Mucosa of descending colon (tissue), 3 donors: ENCODE data around the gene MRPL58. TPM values are rescaled to one million over a fixed set of nuclear protein-coding genes. Genes with fewer than 3 reads are reported as not detected.

ENCODE experiments used
- ATAC-seq: fragments of 200-7000 bp; cut with Tn5 transposase; one replicate; pipeline ENCODE4 v1.9.1; 2020; ENCODE audit warnings: mild to moderate bottlenecking, moderate library complexity
- DNase-seq, 3 donors: peaks; one replicate each; pipeline ENCODE4 v3.0.0-alpha.2; 2020
- H3K36me3 ChIP-seq: fragments of 200-600 bp; one replicate; pipeline ENCODE4 v1.8.0; 2021; ENCODE audit warnings: low read depth, mild to moderate bottlenecking
- H3K4me1 ChIP-seq: fragments of 200-600 bp; one replicate; pipeline ENCODE4 v1.8.0; 2021; ENCODE audit warnings: low read depth, mild to moderate bottlenecking
- H3K4me3 ChIP-seq: fragments of 200-600 bp; one replicate; pipeline ENCODE4 v1.8.0; 2021; ENCODE audit warnings: mild to moderate bottlenecking
- H3K9me3 ChIP-seq: fragments of 200-600 bp; one replicate; pipeline ENCODE4 v1.8.0; 2021; ENCODE audit warnings: mild to moderate bottlenecking
- intact Hi-C, 2 donors: fragments of 100-400 bp; cut with DNase I in 1 of 2; cut with micrococcal nuclease in 1 of 2; formaldehyde crosslinking; loops; one replicate each; pipeline versions ENCODE4 v1.11.0 to v1.11.1; 2022; cut with DNase I, micrococcal nuclease
- total RNA-seq, 3 donors: library from RNA; stranded (reverse); fragmentation: NEBNext Ultra II Directional in 2 of 3; extraction: Animal tissue kit (Norgen Biotek cat#: 25700) in 2 of 3; gene quantifications; one replicate each; pipeline versions ENCODE4 v1.2.1 to v1.2.4, GENCODE V29; 2021 to 2023
- TF ChIP-seq, protein P1 (sequence below): fragments of 200-600 bp; IDR thresholded peaks from one replicate; pipeline ENCODE4 v1.8.0; 2022; ENCODE audit warnings: antibody characterized with exemption, mild to moderate bottlenecking
- donor health status: DM: no; HTN: no; CAD: no; lungs with moderate emphysema.
- donor health status: DM: no; HTN: no; CAD: no.
- donor health status: DM: no; HTN: yes; CAD: no.

Gene MRPL58
- total RNA-seq, 3 donors from 2014 or later, result 24.7 to 32.9 (median 25.4) TPM

DNA sequence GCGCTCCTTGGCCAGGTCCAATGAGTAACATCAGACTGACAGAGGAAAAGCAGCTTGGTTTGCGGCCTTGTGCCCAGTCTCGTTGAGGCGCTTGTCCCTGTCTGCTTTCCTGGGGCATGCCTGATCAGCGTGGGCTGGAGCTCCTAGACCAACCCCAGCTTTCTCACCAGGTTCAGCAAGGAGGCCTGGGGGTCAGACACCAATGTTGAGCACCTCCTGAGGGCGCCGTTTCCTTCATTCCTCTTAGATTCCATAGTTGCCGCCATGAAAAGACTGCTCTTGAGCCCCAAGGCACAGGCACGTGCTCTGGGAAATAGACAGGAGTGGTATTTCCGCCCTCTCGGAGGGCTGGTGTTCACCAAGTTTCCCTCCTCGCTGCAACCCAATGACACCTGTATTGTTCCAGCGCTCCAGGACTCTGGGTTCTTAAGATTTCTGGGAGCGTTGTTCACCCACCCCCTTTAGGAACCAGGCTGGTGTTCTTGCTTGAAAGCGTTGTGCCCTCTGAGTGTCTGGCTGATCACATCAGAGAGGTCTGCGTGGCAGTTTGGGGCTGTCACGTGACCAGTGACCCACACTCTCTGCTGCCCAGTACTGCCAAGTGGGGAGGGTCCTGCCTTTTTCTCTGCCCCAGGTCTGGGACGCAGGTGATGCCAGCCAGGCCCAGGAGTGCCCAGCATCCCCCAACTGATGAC lies 52.5 kb downstream of the MRPL58 start:
- peaks cover 1% of the 10 kb centered on the region for H3K36me3 ChIP-seq
- TF ChIP-seq, protein P1, sequence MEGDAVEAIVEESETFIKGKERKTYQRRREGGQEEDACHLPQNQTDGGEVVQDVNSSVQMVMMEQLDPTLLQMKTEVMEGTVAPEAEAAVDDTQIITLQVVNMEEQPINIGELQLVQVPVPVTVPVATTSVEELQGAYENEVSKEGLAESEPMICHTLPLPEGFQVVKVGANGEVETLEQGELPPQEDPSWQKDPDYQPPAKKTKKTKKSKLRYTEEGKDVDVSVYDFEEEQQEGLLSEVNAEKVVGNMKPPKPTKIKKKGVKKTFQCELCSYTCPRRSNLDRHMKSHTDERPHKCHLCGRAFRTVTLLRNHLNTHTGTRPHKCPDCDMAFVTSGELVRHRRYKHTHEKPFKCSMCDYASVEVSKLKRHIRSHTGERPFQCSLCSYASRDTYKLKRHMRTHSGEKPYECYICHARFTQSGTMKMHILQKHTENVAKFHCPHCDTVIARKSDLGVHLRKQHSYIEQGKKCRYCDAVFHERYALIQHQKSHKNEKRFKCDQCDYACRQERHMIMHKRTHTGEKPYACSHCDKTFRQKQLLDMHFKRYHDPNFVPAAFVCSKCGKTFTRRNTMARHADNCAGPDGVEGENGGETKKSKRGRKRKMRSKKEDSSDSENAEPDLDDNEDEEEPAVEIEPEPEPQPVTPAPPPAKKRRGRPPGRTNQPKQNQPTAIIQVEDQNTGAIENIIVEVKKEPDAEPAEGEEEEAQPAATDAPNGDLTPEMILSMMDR, result no peak
- intact Hi-C loops, result no loop called here
- H3K4me3 ChIP-seq, result no peak overlapping the region
- H3K4me1 ChIP-seq, result no peaks in the 10 kb centered on the region
- ATAC-seq, result no peak
- H3K9me3 ChIP-seq, result no peaks in the 10 kb centered on the region
- DNase-seq, result no peak

DNA sequence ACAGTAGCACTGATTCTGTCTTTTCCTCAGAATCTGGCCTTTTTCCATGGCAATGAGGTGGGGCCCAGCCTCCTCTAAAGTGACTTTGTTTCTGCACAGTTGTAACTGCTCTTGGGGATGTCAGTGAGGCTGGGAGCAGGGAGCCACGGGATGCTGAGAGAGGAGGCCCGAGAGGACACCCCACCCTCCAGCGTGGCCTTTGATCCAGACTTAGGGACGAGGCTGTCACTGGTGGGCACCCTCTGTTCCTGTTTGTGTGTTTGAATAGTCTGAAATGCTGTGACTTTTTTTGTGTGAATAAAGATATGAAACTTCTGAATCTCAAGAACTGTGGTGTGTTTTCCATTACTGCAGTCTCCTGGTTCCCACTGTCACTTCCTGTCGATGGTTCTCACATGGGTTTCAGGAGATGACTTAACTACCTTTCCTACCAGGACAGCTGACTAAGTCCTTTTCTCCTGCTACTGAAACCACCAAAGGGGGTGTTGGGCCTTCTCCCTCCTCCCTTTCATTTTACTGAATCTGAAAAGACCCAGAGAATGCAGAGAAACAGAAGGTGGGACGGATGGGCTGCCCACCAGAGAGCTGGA lies 53.2 kb downstream of the MRPL58 start:
- intact Hi-C loops, result no loop called here
- ATAC-seq (peak; percentile 20), DNase-seq (no peak)
- no peaks in the 10 kb centered on the region for H3K4me1 ChIP-seq
- TF ChIP-seq, protein P1, result no peak
- no peaks in the 10 kb centered on the region for H3K36me3 ChIP-seq
- no peaks in the 10 kb centered on the region for H3K9me3 ChIP-seq
- H3K4me3 ChIP-seq, result no peak overlapping the region

DNA sequence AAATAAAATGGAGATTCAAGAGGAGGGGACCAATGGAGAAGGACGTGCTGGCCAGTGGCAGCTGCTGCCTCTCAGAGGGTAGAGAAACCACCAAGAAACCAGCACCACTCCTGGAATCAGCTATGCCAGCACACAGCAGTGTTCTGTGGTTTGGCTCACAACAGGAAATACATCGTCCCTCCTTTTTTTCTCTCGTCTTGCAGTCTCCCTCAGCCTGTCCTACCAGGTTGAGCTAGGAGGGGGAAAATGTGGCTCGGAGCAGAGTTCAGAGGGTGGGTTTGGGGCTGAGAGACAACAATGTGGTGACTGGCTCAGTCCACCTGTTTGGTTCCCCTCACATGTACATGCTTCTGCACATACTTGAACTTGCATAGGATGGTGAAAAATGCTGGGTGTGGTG lies 55.4 kb downstream of the MRPL58 start:
- no peaks in the 10 kb centered on the region for H3K4me1 ChIP-seq
- intact Hi-C loops, result no loop called here
- TF ChIP-seq, protein P1, result no peak
- H3K36me3 ChIP-seq, result no peaks in the 10 kb centered on the region
- H3K9me3 ChIP-seq, result no peaks in the 10 kb centered on the region
- no peak for DNase-seq
- no peak overlapping the region for H3K4me3 ChIP-seq
- peak; percentile 36 for ATAC-seq

DNA sequence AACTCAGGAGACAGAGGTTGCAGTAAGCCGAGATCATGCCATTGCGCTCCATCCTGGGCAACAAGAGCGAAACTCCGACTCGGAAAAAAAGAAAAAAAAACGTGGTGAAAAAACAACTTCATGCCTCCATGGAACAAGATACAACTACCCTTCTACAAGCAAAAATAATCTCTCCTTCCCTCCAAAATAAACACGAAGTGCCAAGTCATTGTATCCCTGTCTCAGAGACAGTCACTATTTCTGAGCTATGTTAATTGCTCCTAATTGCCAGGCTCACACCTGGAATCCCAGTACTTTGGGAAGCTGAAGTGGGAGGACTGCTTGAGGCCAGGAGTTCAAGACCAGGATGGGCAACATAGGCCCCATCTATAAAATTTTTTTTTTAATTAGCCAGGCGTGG lies 56.3 kb downstream of the MRPL58 start:
- DNase-seq (no peak), ATAC-seq (no peak)
- Histone ChIP-seq H3K4me1 (peaks cover 6% of the 10 kb centered on the region), H3K4me3 (no peak overlapping the region), H3K36me3 (no peaks in the 10 kb centered on the region), H3K9me3 (no peaks in the 10 kb centered on the region)
- intact Hi-C loops, result no loop called here
- TF ChIP-seq, protein P1, result no peak

DNA sequence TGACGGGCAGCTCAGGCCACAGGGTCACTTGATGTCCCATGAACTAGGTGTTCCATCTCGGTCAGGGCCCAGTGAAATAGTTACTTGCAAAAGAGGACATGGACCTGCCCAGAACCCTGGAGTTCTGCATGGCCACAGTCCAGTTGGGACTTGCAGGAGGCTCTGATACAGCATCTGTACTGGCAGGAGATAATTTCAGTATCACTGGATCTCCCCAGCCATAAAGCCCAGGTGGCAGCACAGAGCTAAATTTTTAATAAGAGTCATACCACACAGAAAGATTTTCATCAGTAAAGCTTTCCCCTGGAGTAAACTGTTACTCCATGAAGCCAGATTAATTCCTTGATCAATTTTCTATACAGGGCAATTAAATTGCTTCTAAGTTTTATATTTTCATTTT lies 57.3 kb downstream of the MRPL58 start:
- TF ChIP-seq, protein P1, result no peak
- DNase-seq, result peak in 2 of 3 donors; percentile 42 to 70
- intact Hi-C loops, result no loop called here
- Histone ChIP-seq H3K4me1 (peaks cover 16% of the 10 kb centered on the region), H3K9me3 (no peaks in the 10 kb centered on the region), H3K36me3 (no peaks in the 10 kb centered on the region), H3K4me3 (no peak overlapping the region)
- ATAC-seq, result peak; percentile 29

Other genes with a start within 250 kb of the MRPL58 start
- gene NAT9, start 236.3 kb upstream of the MRPL58 start, total RNA-seq, result 10 to 100 TPM; 35.8 to 40.6 (median 39.8) TPM
- 1 to 10 TPM in 1 of 3 donors, under 1 TPM in 2; 0.35 to 1.4 (median 0.55) TPM for gene GRIN2C, start 152.8 kb upstream of the MRPL58 start, total RNA-seq
- 10 to 100 TPM; 10.6 to 14.8 (median 12.0) TPM for gene FDXR, start 139.7 kb upstream of the MRPL58 start, total RNA-seq
- gene FADS6, start 119.0 kb upstream of the MRPL58 start, total RNA-seq, result 1 to 10 TPM in 2 of 3 donors, under 1 TPM in 1; 0.14 to 4.2 (median 1.1) TPM
- gene USH1G, start 89.4 kb upstream of the MRPL58 start, total RNA-seq, result not detected
- gene OTOP2, start 88.4 kb upstream of the MRPL58 start, total RNA-seq, result 100 to 1,000 TPM in 1 of 3 donors, 10 to 100 TPM in 2; 15.3 to 135 (median 54.0) TPM
- gene OTOP3, start 76.8 kb upstream of the MRPL58 start, total RNA-seq, result 1 to 10 TPM in 2 of 3 donors, under 1 TPM in 1; 0.38 to 2.8 (median 1.5) TPM
- gene HID1, start 39.9 kb upstream of the MRPL58 start, total RNA-seq, result 10 to 100 TPM; 29.9 to 56.9 (median 47.4) TPM
- gene CDR2L, start 25.0 kb upstream of the MRPL58 start, total RNA-seq, result 10 to 100 TPM in 1 of 3 donors, 1 to 10 TPM in 2; 2.2 to 14.0 (median 3.1) TPM
- 100 to 1,000 TPM; 292 to 362 (median 338) TPM for gene ATP5PD, start 34.3 kb downstream of the MRPL58 start, total RNA-seq
- gene KCTD2, start 34.6 kb downstream of the MRPL58 start, total RNA-seq, result 10 to 100 TPM; 19.1 to 30.0 (median 21.2) TPM
- 10 to 100 TPM; 18.2 to 58.8 (median 26.4) TPM for gene SLC16A5, start 75.3 kb downstream of the MRPL58 start, total RNA-seq
- gene ARMC7, start 97.3 kb downstream of the MRPL58 start, total RNA-seq, result 10 to 100 TPM; 16.7 to 24.3 (median 18.3) TPM
- 10 to 100 TPM; 57.2 to 97.6 (median 75.4) TPM for gene NT5C, start 119.1 kb downstream of the MRPL58 start, total RNA-seq
- 100 to 1,000 TPM; 105 to 314 (median 209) TPM for gene JPT1, start 141.8 kb downstream of the MRPL58 start, total RNA-seq
- 100 to 1,000 TPM; 218 to 304 (median 254) TPM for gene SUMO2, start 170.3 kb downstream of the MRPL58 start, total RNA-seq
- gene NUP85, start 193.0 kb downstream of the MRPL58 start, total RNA-seq, result 10 to 100 TPM; 48.4 to 63.4 (median 62.2) TPM
- gene GGA3, start 248.9 kb downstream of the MRPL58 start, total RNA-seq, result 10 to 100 TPM; 45.3 to 54.8 (median 49.3) TPM
- 10 to 100 TPM; 46.4 to 64.8 (median 59.5) TPM for gene MRPS7, start 249.2 kb downstream of the MRPL58 start, total RNA-seq